Hematopoietic multipotent progenitor cell treated with erythropoietin and hydrocortisone succinate and interleukin-3 and kit ligand, for 8 days (in vitro differentiated cells): ENCODE data around the gene FSTL4.
"Not testable (repeated sequence)": the region's sequence is repeated elsewhere in the genome, so short reads cannot be mapped to it uniquely, and the experiment has no call there.

Source experiments
- DNase-seq: peaks from one replicate; pipeline ENCODE4 v3.0.0-alpha.2; 2015

Gene FSTL4

DNA sequence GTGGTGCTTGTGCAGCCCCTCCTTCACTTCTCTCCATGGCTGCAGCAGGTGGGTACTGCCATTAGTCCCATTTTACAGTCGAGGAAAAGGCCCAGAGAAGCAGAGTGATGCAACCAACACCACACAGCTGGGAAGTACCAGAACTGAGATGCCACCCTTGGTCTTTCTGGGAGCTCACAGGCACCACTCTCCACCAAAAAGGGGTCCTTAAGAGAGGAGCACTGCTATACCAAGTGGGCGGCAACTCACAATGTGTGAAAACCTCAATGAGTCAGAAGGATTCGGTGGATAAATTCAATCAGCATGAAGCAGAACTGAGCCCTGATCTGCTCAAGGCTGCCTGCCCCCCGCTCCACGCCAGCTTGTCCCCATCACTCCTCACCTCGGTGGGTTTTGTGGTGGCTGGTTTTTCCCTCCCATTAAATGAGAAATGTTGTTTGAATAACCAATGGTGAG lies 213.7 kb downstream of the FSTL4 start:
- DNase-seq: no peak

DNA sequence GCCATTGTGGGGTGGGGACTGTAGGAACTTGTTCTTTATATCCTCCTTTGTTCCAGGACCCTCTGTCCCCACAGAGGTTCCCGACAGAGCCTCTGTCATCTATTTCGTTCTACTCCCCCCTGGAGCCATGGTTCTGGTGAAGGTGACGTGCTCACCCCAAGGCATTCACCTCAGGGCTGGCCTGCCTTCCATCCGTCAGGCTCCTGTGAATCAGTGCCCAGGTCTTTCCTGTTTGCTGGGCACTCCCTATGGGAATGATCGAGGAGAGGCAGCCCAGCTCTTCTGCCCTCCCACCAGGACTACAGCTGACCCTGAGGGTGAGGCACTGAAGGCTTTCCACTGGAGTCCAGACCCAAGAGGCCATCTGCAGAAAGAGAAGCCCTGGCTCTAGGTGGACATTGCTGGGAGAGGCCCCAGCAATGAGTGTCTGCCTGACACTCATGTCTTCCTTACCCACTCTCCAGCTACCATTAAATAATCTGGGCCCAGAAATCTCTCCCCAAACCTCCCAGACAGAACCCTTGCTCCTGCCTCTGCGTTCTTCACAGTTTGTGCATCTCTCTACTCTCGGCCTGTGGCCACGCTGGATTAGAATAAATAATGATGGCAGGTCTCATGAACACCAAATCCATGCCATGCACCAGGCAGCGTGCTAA lies 214.2 kb downstream of the FSTL4 start:
- DNase-seq: no peak

DNA sequence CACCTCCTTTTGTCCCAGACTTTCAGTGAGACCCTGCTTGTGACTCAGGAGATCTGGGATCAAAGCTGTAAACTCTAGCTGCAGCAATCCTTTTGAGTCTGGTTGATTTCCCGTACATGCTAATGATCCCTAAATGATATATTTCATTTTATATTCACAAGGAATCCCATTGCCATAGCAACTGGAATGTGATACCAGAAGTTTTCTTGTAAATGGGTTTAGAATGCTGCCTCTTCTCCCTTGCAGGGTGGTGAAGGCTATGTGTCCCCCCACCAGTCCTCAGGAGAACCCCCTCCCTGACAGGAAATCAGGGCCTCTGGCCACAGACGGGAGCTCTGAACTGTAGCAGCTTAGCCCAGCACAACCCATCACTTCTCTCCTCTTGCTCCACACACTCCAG lies 215.0 kb downstream of the FSTL4 start:
- no peak for DNase-seq

DNA sequence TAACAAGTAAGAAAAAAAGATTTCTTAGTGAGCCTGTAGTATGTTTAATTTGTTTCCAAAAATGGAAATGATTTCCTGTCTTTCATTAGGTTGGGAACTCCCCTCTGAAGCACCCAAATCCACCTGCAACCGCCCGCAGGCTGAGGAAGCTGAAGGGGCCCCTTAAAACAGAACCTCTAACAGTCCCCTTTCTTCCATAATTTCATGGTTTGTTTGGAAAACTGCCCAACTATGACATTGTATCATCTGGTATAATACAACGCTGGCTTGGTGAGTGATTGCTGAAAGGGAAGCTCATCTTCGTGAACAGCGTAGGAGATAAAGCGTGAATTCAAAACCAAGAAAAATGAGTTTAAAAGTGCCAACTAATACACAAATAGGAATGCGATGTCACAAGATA lies 215.5 kb downstream of the FSTL4 start:
- no peak for DNase-seq

DNA sequence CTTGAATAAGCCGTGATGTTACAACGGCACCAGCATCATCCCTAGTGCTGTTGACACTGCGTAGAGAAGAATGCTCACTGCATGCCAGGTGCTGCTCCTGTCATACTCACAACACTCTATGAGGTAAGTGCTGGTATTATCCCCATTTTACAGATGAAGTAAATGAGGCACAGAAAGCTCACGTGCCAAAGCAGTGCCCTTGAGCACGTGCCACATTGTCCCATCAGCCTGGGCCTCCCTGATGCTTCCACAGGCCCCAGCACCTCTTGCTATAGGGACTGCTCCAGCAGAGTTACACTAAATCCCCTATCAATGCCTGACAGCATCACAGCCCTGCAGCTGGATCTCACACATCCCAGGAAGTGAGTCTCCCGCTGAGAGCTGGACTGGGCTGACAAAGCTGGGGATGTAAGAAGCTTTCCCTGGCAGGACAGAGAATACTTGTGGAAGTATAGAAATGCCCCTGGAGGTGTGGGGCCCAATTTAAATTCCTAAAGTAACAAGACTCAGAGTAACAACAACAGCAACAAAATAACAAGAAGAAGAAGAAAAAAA lies 216.1 kb downstream of the FSTL4 start:
- no peak for DNase-seq

DNA sequence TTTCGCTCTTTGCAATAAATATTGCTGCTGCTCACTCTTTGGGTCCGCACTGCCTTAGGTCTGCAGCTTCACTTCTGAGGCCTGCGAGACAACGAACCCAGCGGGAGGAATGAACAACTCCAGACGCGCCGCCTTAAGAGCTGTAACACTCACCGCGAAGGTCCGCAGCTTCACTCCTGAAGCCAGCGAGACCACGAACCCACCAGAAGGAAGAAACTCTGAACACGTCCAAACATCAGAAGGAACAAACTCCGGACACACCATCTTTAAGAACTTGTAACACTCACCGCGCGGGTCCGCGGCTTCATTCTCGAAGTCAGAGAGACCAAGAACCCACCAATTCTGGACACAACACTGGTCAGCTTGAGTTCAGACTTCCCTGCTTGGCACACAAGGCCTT lies 217.1 kb downstream of the FSTL4 start:
- not testable (repeated sequence) for DNase-seq

DNA sequence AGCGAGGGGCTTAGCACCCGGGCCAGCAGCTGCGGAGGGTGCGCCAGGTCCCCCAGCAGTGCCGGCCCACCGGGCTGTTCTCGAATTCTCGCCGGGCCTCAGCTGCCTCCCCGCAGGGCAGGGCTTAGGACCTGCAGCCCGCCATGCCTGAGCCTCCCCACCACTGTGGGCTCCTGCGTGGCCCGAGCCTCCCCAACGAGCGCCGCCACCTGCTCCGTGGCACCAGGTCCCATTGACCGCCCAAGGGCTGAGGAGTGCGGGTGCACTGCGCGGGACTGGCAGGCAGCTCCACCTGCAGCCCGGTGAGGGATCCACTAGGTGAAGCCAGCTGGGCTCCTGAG lies 217.9 kb downstream of the FSTL4 start:
- DNase-seq: not testable (repeated sequence)

DNA sequence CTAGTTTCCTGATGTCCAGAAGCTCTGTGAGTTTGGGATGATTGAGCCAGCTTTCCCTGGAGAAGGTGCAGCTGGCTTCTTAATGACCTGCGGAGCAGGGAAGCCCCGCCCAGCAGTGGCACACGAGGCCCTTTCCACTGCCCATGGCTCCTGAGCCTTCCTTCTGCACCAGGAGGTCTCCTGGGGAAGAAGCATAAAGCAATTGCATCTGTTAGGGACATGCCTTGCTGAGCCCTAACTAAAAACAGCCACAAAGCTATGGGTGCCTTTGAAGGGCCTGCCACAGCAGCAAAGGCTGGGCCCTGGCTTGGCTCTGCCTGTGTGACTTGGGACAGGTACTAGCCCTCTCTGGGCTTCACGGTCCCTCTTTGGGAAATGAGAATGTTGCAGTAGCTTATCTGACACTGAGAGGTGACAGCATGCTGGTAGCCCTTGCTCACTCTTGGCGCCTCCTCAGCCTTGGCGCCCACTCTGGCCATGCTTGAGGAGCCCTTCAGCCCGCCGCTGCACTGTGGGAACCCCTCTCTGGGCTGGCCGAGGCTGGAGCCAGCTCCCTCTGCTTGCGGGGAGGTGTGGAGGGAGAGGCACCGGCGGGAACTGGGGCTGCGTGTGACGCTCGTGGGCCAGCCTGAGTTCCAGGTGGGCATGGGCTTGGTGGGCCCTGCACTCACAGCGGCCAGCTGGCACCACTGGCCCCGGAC lies 218.4 kb downstream of the FSTL4 start:
- no peak for DNase-seq

DNA sequence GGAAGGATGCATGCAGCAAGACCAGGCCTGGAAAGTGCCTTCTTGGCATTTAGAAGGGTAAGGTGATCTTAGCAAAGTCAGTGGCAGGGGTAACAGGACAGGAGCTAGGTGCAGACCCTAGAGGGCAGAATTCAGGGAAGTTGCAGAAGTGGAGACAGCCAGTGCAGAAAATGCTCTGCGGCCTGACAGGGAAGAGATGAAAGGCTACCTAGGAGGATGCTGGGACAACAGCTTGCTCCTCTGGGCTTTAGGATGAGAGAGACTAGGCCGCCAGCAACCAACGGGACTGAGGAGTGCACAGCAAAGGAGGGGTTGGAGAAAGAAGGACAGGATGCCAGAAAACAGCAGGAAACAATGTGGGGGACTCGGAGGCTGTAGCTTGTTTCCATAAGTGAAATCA lies 219.9 kb downstream of the FSTL4 start:
- no peak for DNase-seq

DNA sequence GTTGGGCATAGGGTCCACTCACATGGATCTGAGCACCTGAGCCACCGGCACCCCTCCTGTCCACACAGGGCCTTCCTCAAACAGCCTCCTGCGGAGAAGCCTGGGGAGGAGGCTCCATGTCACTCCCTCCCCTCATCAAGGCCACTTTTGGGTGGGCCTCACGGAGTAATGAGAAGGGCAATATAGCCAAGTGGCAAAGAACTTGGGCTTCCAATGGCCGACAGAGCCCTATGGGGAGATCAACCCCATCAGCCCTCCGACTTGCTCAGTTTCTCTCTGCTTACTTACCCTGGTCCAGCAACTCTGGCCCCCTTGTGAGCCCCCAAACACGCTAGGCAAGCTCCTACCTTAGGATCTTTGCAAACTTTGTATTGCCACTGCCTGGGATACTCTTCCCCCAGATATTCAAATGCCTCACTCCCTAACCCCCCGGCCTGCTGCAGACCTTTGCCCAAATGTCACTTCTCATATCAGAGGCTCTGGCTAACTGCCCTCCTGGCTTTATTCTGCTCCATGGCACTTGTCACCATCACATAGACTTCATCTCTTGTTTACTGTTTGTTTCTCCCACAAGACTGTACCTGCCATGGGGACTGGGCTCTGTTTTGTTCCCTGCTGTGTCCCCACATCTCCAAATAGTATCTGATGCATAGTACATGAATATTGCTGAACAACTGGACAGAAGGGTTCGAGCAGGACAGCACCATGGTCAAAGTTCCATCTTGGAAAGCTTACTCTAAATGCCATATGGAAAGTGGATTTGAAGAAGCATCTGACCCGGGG lies 220.8 kb downstream of the FSTL4 start:
- no peak for DNase-seq

DNA sequence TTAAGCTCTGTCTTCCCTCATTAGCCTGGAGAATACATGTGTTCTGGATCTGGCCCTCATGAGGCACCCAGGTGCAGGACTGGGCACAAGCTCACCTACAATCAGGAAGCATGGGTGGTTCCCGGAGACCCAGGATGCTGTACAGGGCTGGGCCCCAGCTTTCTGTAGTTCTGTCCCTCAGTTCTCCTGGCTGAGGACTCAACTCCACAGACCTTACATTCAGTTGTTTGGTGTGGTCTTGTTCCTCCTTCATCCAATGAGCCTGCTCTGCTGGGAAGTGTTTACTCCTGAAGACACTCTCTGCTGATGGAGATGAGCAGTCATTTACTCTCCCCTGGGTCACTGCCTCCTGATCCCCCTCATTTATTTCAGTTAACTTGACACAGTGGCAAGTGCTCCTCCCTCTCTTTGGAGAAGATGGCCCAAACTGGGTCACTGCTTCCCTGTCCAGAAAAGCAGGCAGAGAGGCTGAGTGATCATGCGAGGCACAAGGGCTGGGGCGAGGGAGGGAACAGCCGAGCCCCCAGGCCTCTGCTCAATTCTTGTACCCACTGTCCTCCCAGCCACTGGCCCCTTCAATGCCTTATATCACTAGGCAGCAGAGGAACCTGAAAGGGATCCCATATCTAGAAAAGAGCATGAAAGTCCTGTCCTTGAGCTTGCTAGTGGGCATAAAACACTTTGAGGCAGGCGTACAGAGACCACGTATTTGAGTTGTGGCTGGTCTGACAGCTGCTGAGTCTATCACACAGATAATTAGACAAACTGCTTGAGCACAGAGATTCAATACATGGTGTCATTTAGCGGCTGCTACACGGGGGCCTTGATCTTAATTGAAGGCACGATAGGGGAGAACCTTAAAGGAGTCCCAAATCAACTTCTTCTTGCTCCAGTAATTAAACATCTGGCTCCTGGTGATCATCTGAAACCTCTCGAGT lies 221.7 kb downstream of the FSTL4 start:
- no peak for DNase-seq

DNA sequence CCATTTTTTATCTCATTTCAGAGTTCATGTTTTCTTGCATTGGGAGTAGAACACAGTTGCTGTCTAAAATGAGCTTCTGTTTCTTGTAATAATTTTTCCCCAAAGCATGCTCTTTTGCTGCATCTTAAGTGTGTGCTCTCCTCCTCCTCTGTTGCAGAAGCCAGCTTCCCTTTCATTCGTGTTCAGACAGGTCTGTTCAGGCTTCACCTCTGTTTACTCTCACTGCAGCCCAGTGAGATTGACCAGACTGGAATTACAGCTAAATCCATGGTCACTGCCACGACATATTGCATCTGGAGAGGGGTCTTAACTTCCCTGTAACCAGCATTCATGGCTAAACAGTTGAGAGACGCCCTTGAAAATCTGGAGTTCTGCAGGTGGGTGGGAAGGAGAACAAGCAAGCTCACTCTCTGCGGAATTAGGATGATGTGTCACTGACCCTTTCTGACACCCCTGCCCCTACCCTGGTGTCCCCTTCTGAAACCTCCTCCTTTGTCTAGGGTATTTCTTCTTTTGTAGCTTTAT lies 223.2 kb downstream of the FSTL4 start:
- DNase-seq: no peak

DNA sequence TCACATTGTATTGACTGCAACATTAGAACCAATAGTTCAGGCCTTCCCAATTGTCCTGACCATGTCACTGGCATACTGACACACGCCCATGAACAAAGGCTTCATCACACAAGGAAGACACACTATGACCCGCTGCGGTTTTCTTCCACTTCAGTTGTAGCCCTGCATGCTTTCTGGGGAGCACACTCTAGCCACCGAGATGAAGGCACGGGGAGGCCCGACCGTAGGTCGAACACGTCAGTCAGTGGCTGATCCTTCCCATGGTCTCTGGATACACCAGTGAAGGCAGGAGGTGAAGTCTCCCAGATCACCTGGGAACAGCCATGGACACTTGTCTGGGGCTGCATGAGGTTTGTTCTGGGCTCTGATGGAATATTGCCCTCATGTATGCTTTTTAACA lies 224.7 kb downstream of the FSTL4 start:
- no peak for DNase-seq

DNA sequence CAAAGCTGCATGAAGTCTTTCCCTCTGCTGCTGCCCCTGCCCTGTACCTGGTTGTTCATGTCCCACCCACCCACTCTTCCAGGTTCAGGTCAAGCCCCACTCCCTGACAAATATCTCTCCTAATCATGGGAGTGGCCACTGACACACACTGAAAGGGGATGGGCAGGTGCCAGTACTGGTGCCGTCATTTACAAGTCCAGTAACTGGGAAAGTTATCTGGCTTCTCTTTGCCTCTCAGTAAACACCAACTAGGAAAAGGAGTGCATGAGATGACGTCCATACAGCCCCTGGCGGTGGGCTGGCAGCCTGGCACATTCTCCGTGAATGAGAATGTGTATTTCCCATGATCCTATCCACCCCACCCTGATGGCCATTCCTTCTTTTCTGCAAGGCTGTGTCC lies 225.2 kb downstream of the FSTL4 start:
- DNase-seq: no peak

DNA sequence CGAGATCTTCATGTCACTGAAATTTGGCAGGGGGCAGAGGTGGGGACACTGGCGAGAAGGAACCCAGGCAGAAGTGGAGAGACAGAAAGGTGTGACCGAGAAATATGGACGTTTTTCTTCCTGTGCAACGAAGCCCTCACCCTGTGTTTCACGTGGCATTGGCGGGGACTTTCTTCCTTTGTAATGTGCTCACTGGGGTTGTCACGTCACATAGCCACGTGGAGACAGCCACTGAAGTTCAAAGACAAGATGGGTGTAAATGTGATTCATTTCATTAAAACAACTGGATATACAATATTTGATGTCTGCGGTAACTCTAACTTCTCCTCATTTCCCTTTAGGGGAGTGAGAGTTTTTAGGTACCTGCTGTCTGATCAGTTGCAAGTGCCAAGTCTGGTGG lies 225.7 kb downstream of the FSTL4 start:
- DNase-seq: no peak

DNA sequence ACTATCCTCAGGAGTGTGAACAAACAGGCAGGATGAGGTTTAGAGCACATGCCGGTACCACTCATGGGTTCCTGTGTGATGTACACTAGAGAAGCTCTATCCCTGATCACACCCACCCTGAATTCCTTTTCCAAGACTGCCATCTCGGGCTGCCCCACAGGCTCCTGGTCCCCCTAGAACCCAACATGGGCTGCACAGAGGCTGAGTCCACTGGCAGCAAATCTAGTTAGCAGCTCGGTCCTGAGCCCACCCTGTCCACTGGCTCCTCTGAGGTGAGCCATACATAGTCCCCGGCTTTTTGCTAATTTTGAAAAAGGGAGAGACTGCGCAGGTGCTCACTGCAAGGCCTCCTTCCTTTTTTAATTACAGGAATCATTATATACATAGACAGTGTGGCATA lies 227.0 kb downstream of the FSTL4 start:
- no peak for DNase-seq

DNA sequence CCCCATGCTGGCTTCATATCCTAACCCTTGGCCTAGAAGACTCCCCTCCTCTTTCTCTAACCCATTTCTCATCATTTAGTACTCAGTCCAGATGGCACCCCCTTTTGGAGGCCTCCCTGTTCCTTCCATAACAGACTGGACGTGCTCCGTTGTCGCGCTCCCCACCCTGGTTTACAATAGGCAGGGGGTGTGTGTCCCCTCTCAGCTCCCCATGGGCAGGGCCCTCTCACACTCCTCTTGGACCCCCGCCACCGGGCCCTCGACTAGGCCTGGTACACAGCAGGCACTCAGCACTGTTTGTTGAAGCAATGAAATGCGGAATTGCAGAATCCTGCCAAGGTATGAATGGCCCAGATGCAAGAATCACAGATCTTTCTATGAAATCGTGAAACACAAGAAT lies 227.4 kb downstream of the FSTL4 start:
- DNase-seq: no peak

DNA sequence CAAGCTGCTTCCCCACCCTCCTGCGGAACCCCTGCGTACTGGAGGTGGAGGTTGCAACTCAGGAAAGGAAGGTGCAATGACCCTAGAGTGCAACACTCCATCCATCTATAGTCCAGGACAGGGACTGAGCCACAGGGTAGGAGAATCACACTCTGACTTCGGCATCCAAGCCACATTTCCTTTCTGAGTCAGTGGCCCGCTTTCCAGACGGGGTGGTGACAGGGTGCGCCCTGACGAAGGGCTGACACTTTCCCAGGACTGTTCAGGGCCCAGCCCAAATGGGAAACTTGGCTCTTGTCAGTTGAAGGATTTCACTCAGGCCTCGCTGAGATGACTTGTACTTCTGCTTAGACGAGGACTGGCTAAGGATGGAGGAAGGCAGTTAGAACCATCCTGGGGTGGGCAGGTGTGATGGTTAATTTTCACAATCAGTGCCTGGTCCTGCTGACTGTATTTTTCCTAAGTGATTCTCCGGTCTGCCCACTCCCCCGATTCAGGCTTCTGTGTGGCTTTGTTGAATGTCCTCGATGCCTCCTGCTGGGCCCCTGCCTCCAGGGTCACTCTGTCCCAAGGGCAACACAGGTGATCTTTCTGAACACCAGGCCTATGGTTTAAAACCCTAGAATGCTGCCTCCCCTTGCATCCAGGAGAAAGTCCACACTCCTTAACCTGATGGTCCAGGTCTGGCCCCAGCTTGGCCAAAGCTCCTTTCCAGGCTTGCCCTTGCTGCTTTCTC lies 228.1 kb downstream of the FSTL4 start:
- no peak for DNase-seq

DNA sequence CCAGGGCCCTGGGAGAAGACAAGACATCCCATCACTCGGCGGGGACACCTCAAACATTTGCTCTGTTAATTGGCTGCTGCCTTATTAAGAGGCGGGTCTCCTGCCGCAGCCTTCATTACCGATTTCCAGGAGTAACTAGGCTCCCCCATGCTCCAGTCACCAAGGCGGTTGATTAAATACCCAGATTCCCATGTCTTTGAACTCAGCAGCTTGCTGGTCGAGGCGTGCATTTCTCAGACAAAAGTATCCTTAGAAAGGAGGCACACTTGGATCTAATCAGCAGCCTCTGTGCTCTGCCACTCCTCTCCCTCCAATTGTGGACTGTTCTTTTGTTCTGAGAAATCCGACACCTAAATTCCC lies 228.8 kb downstream of the FSTL4 start:
- no peak for DNase-seq

DNA sequence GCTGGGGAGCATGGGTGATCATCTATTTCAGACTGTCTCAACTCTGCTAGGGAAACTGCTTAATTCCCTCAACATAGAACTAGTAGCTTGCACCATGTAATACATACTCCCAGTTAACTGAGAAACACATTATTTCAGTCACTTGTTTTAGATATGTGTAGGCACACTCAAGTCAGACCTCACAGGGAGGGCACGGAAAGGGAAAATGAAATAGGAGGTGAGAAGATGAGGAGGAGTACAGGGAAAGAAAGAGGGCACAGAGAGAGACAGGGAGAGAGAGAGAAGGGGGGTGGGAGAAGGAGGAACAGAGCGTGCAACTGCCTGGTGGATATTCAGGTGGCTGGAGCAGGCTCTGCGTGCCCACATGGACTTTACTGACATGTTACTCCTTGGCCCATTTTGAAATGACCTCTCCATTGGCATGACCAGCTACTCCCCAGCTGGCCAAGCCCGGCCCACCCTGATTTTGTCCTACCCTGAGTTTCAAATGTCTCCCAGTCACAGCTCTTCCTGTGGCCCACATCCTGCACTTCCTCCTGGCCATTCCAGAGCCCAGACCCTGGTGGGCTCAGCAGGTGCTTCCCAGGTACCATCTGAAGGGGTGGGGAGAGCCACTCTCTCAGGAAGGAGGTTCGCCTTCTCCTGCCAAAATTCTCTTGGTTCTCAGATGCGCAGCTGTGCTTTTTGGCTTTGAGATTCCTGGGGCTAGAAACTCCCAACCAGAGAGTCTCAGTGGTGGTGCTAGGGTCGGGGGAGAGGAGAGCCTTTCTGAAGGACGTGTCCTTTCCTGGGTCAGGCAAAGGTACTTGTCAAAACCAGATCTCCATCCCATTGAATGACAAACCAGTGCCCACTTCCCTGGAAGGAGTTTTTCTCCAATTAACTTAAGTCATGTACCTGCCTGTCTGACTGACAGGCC lies 229.4 kb downstream of the FSTL4 start:
- DNase-seq: no peak
